ENCODE measurements around the gene RAP1GAP.

Gene RAP1GAP

GRCh38 chr1:21704145-21704544 lies 35.0 kb upstream of the RAP1GAP start:
- TF ChIP-seq, protein P1, sequence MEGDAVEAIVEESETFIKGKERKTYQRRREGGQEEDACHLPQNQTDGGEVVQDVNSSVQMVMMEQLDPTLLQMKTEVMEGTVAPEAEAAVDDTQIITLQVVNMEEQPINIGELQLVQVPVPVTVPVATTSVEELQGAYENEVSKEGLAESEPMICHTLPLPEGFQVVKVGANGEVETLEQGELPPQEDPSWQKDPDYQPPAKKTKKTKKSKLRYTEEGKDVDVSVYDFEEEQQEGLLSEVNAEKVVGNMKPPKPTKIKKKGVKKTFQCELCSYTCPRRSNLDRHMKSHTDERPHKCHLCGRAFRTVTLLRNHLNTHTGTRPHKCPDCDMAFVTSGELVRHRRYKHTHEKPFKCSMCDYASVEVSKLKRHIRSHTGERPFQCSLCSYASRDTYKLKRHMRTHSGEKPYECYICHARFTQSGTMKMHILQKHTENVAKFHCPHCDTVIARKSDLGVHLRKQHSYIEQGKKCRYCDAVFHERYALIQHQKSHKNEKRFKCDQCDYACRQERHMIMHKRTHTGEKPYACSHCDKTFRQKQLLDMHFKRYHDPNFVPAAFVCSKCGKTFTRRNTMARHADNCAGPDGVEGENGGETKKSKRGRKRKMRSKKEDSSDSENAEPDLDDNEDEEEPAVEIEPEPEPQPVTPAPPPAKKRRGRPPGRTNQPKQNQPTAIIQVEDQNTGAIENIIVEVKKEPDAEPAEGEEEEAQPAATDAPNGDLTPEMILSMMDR (conservative IDR thresholded peaks at IDR 0.05) = no peak
- peak overlapping the region; percentile 38 for H3K27ac ChIP-seq

GRCh38 chr1:21703318-21703963 lies 34.3 kb upstream of the RAP1GAP start:
- H3K27ac ChIP-seq = peak overlapping the region; percentile 38

GRCh38 chr1:21702780-21703179 lies 33.6 kb upstream of the RAP1GAP start:
- H3K27ac ChIP-seq = no peak overlapping the region; the same call in 1 of the 2 replicates
- TF ChIP-seq, protein P1 (conservative IDR thresholded peaks at IDR 0.05) = no peak

More at GRCh38 chr1:21703318-21703963, 34.3 kb upstream of the RAP1GAP start:
- TF ChIP-seq, protein P1 (conservative IDR thresholded peaks at IDR 0.05) = peak; percentile 75

DNA sequence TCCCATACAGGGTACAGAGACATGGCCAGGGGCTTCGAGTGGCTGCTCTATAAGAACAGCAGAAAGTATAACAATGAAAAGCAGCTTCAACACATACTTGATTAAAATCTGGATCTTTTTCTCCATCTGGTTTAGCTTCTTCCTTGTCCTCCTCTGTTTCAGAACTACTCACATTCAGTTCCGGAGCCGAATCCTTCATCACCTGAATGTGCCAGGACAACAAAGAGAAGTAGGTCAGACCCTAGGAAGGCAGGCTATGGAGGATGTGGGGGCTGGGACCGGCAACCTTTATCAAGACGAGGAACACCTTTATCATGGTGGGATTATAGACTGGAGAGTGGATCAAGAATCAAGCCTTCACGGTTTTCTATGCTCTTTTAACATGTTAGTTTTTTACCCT lies 32.2 kb upstream of the RAP1GAP start:
- TF ChIP-seq, protein P1 (conservative IDR thresholded peaks at IDR 0.05) = no peak
- H3K27ac ChIP-seq = no peak overlapping the region

DNA sequence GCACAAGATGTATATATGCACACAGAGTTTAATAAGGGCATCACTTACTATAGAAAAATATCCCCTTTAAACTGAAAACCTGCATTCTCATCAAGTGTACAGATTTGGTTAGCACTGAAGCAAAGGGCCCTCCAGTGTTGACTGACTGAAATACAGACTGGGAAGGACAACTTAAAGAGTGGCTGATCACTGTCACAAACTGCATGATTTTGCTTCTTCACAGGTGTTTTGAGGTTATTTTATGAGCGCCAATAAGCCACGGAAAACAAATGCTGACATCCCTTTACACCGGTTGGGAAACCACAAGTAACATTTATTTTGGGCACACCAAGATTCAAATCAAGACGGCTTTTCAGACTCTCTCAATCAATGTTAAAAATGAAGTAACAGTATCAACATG lies 30.9 kb upstream of the RAP1GAP start:
- H3K27ac ChIP-seq = no peak overlapping the region
- TF ChIP-seq, protein P1 (conservative IDR thresholded peaks at IDR 0.05) = no peak

GRCh38 chr1:21696931-21697330 lies 27.8 kb upstream of the RAP1GAP start:
- TF ChIP-seq, protein P1 (conservative IDR thresholded peaks at IDR 0.05) = no peak
- H3K27ac ChIP-seq = no peak overlapping the region

GRCh38 chr1:21693732-21694131 lies 24.6 kb upstream of the RAP1GAP start:
- no peak overlapping the region for H3K27ac ChIP-seq
- TF ChIP-seq, protein P1 (conservative IDR thresholded peaks at IDR 0.05) = no peak
